A549 (cell line): ENCODE results near the gene PTRHD1. TPM values are rescaled to one million over a fixed set of nuclear protein-coding genes. Genes with fewer than 3 reads are reported as not detected.

Source experiments
- ATAC-seq, 2 experiments: fragments of 200-7000 bp in 1 of 2; fragments of >200 bp in 1 of 2; cut with Nextera tagmentation in 1 of 2; cut with Tn5 transposase in 1 of 2; 3 replicates each; pipeline versions ENCODE4 v1.8.0 to v1.9.1; 2018 to 2020; ENCODE audit warnings: mild to moderate bottlenecking in 1 of 2, moderate library complexity in 1 of 2
- CTCF ChIA-PET: fragments of 300-600 bp; sonication (Branson Sonifier 250); formaldehyde crosslinking; extraction: SDS; loops from one replicate; lab custom pipeline; 2021; ENCODE audit warnings: antibody characterized with exemption, inconsistent platforms; lab: Yijun Ruan, JAX
- POLR2A ChIA-PET: fragments of 350-600 bp; formaldehyde crosslinking; extraction: SDS; loops from one replicate; lab custom pipeline; 2021; ENCODE audit warnings: antibody characterized with exemption, inconsistent platforms; lab: Yijun Ruan, JAX
- DNase-seq, 2 experiments: peaks; one replicate each; pipeline versions ENCODE4 v3.0.0 to v3.0.0-alpha.2; 2011 to 2016; ENCODE audit warnings: low read depth in 1 of 2, low spot score in 1 of 2
- FAIRE-seq: peaks from 2 replicates; lab custom pipeline; 2011; peaks lifted over from hg19 to GRCh38; lab: Jason Lieb, UNC
- H3K27ac ChIP-seq, 2 experiments: fragments of >200 bp; sonication (Bioruptor Twin); formaldehyde crosslinking; 3 replicates each; pipeline ENCODE4 v1.5.1; 2016 to 2017
- H3K4me1 ChIP-seq: fragments of >200 bp; sonication (Bioruptor Twin); formaldehyde crosslinking; 3 replicates; pipeline ENCODE4 v1.6.1; 2016
- H3K4me2 ChIP-seq: fragments of >200 bp; sonication (Bioruptor Twin); formaldehyde crosslinking; 3 replicates; pipeline ENCODE4 v1.6.1; 2016
- H3K4me3 ChIP-seq: fragments of >200 bp; sonication (Bioruptor Twin); formaldehyde crosslinking; 3 replicates; pipeline ENCODE4 v1.5.1; 2016
- H3K9me3 ChIP-seq: fragments of >200 bp; sonication (Bioruptor Twin); formaldehyde crosslinking; 3 replicates; pipeline ENCODE4 v1.6.1; 2016
- BHLHE40 ChIP-seq: IDR thresholded peaks from 2 replicates; pipeline ENCODE4 v1.6.1; 2012; ENCODE audit warnings: low read depth, low read length, inconsistent platforms
- CBX8 ChIP-seq: fragments of 200-600 bp; sonication (generic); IDR thresholded peaks from 2 replicates; pipeline ENCODE4 v1.6.1; 2016
- CHD2 ChIP-seq: fragments of 150-350 bp; IDR thresholded peaks from 2 replicates; pipeline ENCODE4 v1.6.1; 2014; ENCODE audit warnings: low read length; ENCODE audit not compliant: partially characterized antibody
- EHF ChIP-seq: fragments of 250-450 bp; sonication (Bioruptor Pico); IDR thresholded peaks from 2 replicates; pipeline ENCODE4 v1.5.0; 2020; ENCODE audit warnings: mild to moderate bottlenecking
- EP300 ChIP-seq, 2 experiments: fragments of >200 bp; sonication (Bioruptor Twin); formaldehyde crosslinking; IDR thresholded peaks; 2 replicates in 1 of 2; 3 replicates in 1 of 2; pipeline ENCODE4 v1.6.1; 2016 to 2017
- HOXA7 ChIP-seq: fragments of 250-450 bp; sonication (Bioruptor Pico); IDR thresholded peaks from 2 replicates; pipeline ENCODE4 v1.5.0; 2020; ENCODE audit warnings: mild to moderate bottlenecking, moderate library complexity
- NPAS2 ChIP-seq: fragments of 250-450 bp; sonication (Bioruptor Pico); IDR thresholded peaks from 2 replicates; pipeline ENCODE4 v1.8.0; 2022; ENCODE audit warnings: mild to moderate bottlenecking, moderate library complexity, borderline replicate concordance
- PBX3 ChIP-seq: IDR thresholded peaks from 2 replicates; pipeline ENCODE4 v1.6.1; 2012
- RAD21 ChIP-seq, 2 experiments: fragments of >200 bp in 1 of 2; sonication (Bioruptor Twin) in 1 of 2; formaldehyde crosslinking in 1 of 2; IDR thresholded peaks in 1 of 2; conservative IDR thresholded peaks in 1 of 2; 2 replicates in 1 of 2; 3 replicates in 1 of 2; pipeline ENCODE4 v1.6.1; 2012 to 2018; ENCODE audit warnings: inconsistent platforms in 1 of 2
- RARB ChIP-seq: fragments of 250-450 bp; sonication (Bioruptor Pico); IDR thresholded peaks from 2 replicates; pipeline ENCODE4 v1.8.0; 2021; ENCODE audit warnings: mild to moderate bottlenecking, moderate library complexity
- RNF2 ChIP-seq: fragments of 200-600 bp; sonication (generic); IDR thresholded peaks from 2 replicates; pipeline ENCODE4 v1.6.1; 2016; ENCODE audit warnings: low read depth, mild to moderate bottlenecking, antibody characterized with exemption, moderate library complexity, borderline replicate concordance
- SMC3 ChIP-seq: fragments of >200 bp; sonication (Bioruptor Twin); formaldehyde crosslinking; IDR thresholded peaks from 3 replicates; pipeline ENCODE4 v1.6.1; 2018; ENCODE audit warnings: inconsistent platforms
- WGBS: methylation state at CpG from one replicate; pipeline ENCODE4 v1.1.6; 2017; ENCODE audit errors: missing lambda C conversion rate; 5-methylcytosine and 5-hydroxymethylcytosine counted together
- polyA plus RNA-seq, 4 experiments: library from polyadenylated mRNA; depleted of rRNA in 3 of 4; stranded (reverse); fragments of >200 nt; fragmentation: RNase III in 1 of 4; extraction: RNeasy Plus Mini Kit Qiagen cat#74134 plus additional on column Dnase treatment in 1 of 4; gene quantifications; 2 replicates in 3 of 4; 3 replicates in 1 of 4; pipeline ENCODE4 v1.2.3, GENCODE V29; 2011 to 2017
- TF ChIP-seq, protein P1 (sequence below): fragments of 450-650 bp; IDR thresholded peaks from 2 replicates; pipeline ENCODE4 v1.6.1; 2014; ENCODE audit warnings: antibody characterized with exemption
- TF ChIP-seq, protein P2 (sequence below): fragments of >200 bp; sonication (Bioruptor Twin); formaldehyde crosslinking; IDR thresholded peaks from 3 replicates; pipeline ENCODE4 v1.5.1; 2016
- TF ChIP-seq, protein P3 (sequence below): fragments of 250-450 bp; sonication (Bioruptor Pico); IDR thresholded peaks from 2 replicates; pipeline ENCODE4 v1.5.0; 2021; ENCODE audit warnings: mild to moderate bottlenecking, moderate library complexity, borderline replicate concordance
- TF ChIP-seq, protein P4 (sequence below): fragments of 200-600 bp; sonication (generic); IDR thresholded peaks from 2 replicates; pipeline ENCODE4 v1.6.1; 2016; ENCODE audit warnings: antibody characterized with exemption, mild to moderate bottlenecking, moderate library complexity

The PTRHD1 gene
- polyA plus RNA-seq, 2 of the 4 experiments (the other 2 are of a cell fraction), result 44.9 to 86.6 TPM

DNA sequence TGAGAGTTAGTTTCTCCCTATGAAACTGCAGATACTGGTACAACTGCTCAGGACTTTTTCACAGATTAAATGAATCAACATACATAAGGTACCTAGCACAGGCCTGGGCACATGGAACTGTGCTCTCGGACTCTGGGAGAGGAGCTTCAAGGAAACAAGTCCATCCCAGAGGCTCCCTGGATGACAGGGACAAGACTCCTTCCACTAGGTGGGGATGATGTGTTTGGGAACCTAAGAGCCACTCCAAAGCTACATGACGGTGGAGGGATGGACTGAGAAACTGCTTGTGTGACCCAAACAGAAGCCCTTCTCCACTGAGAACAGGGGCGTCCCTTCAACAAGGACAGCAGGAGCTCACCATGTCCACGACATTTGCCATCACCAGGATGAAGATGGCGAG lies 37.2 kb upstream of the PTRHD1 start:
- FAIRE-seq, result no peak
- TF ChIP-seq, protein P1, sequence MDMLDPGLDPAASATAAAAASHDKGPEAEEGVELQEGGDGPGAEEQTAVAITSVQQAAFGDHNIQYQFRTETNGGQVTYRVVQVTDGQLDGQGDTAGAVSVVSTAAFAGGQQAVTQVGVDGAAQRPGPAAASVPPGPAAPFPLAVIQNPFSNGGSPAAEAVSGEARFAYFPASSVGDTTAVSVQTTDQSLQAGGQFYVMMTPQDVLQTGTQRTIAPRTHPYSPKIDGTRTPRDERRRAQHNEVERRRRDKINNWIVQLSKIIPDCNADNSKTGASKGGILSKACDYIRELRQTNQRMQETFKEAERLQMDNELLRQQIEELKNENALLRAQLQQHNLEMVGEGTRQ, result no peak
- TF ChIP-seq, protein P2, sequence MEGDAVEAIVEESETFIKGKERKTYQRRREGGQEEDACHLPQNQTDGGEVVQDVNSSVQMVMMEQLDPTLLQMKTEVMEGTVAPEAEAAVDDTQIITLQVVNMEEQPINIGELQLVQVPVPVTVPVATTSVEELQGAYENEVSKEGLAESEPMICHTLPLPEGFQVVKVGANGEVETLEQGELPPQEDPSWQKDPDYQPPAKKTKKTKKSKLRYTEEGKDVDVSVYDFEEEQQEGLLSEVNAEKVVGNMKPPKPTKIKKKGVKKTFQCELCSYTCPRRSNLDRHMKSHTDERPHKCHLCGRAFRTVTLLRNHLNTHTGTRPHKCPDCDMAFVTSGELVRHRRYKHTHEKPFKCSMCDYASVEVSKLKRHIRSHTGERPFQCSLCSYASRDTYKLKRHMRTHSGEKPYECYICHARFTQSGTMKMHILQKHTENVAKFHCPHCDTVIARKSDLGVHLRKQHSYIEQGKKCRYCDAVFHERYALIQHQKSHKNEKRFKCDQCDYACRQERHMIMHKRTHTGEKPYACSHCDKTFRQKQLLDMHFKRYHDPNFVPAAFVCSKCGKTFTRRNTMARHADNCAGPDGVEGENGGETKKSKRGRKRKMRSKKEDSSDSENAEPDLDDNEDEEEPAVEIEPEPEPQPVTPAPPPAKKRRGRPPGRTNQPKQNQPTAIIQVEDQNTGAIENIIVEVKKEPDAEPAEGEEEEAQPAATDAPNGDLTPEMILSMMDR, result peak; percentile 23; the same call in 1 of the 3 replicates
- peak in 1 of 2 experiments; percentile 41; a peak in 3 of 5 replicates for TF ChIP-seq RAD21 (conservative IDR thresholded peaks at IDR 0.05 in 1 of 2, IDR thresholded peaks at IDR 0.05 in 1 of 2)
- TF ChIP-seq, all 56 proteins: peak for 2
- Histone ChIP-seq H3K27ac (no peak overlapping the region), H3K4me2 (no peak overlapping the region), H3K4me3 (no peak overlapping the region), H3K9me3 (no peaks in the 10 kb centered on the region), H3K4me1 (0 out of 3 replicates have a peak, but pooled peaks cover 2% of the 10 kb centered on the region)
- DNase-seq (peak in 1 of 2 experiments; percentile 64), ATAC-seq (no peak)
- ChIA-PET POLR2A (no interaction called here), CTCF (interaction anchor here (0.5 to 15.3 kb wide), 8 partner anchors 10 to 1442 kb away, joined by 3 to 252 read pairs (median 4); partner anchors contain the start of genes CENPO, PTRHD1 and TP53I3)
- WGBS, result 94% methylated on average over 5 of the region's 5 CpGs

- ChIA-PET POLR2A (interaction anchor here (1.3 kb wide), 1 partner anchor 36 kb away, joined by 8 read pairs; the partner anchor contains the start of genes CENPO and PTRHD1), CTCF (interaction anchor here (0.5 to 15.3 kb wide), 71 partner anchors 8 to 1004 kb away, joined by 3 to 252 read pairs (median 4); partner anchors contain the start of genes CENPO, ITSN2, PTRHD1 and TP53I3)
- Histone ChIP-seq H3K4me3 (no peak overlapping the region), H3K4me2 (no peak overlapping the region), H3K9me3 (no peaks in the 10 kb centered on the region), H3K27ac (no peak overlapping the region), H3K4me1 (0 out of 3 replicates have a peak, but pooled peaks cover 2% of the 10 kb centered on the region)
- FAIRE-seq (no peak), DNase-seq (no peak), ATAC-seq (no peak)
- no peak for TF ChIP-seq NPAS2
- TF ChIP-seq EP300 (IDR thresholded peaks at IDR 0.05), result no peak
- no peak for TF ChIP-seq RNF2
- TF ChIP-seq EHF (CRISPR knock-in tag), result no peak
- no peak for TF ChIP-seq CHD2
- TF ChIP-seq PBX3, result no peak
- no peak for TF ChIP-seq HOXA7 (CRISPR knock-in tag)
- whole genome bisulfite sequencing, result 84% methylated on average over 17 of the region's 17 CpGs
Measured at GRCh38 chr2:24828238-24828996, 35.2 kb upstream of the PTRHD1 start.

- Histone ChIP-seq H3K4me1 (0 out of 3 replicates have a peak, but pooled peaks cover 2% of the 10 kb centered on the region), H3K4me3 (no peak overlapping the region), H3K4me2 (no peak overlapping the region), H3K9me3 (no peaks in the 10 kb centered on the region), H3K27ac (peak overlapping the region in 1 of 2 experiments; percentile 1; a peak in 1 of 6 replicates)
- FAIRE-seq (peak; percentile 63), ATAC-seq (peak; percentile 84 to 91), DNase-seq (peak; percentile 90 to 95)
- WGBS, result 29% methylated on average over 23 of the region's 30 CpGs
- ChIA-PET CTCF (interaction anchor here (0.5 to 15.3 kb wide), 75 partner anchors 8 to 1003 kb away, joined by 3 to 252 read pairs (median 4); partner anchors contain the start of genes CENPO, ITSN2, PTRHD1 and TP53I3), POLR2A (interaction anchor here (0.6 to 1.3 kb wide), 2 partner anchors 11 to 35 kb away, joined by 8 read pairs; partner anchors contain the start of genes CENPO and PTRHD1)
- TF ChIP-seq SMC3, result peak; percentile 93
- no peak for TF ChIP-seq BHLHE40
- TF ChIP-seq CBX8, result no peak
- TF ChIP-seq RARB (CRISPR knock-in tag), result no peak
- TF ChIP-seq, protein P3, sequence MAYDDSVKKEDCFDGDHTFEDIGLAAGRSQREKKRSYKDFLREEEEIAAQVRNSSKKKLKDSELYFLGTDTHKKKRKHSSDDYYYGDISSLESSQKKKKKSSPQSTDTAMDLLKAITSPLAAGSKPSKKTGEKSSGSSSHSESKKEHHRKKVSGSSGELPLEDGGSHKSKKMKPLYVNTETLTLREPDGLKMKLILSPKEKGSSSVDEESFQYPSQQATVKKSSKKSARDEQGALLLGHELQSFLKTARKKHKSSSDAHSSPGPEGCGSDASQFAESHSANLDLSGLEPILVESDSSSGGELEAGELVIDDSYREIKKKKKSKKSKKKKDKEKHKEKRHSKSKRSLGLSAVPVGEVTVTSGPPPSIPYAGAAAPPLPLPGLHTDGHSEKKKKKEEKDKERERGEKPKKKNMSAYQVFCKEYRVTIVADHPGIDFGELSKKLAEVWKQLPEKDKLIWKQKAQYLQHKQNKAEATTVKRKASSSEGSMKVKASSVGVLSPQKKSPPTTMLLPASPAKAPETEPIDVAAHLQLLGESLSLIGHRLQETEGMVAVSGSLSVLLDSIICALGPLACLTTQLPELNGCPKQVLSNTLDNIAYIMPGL (CRISPR knock-in tag), result no peak
- TF ChIP-seq, protein P4, sequence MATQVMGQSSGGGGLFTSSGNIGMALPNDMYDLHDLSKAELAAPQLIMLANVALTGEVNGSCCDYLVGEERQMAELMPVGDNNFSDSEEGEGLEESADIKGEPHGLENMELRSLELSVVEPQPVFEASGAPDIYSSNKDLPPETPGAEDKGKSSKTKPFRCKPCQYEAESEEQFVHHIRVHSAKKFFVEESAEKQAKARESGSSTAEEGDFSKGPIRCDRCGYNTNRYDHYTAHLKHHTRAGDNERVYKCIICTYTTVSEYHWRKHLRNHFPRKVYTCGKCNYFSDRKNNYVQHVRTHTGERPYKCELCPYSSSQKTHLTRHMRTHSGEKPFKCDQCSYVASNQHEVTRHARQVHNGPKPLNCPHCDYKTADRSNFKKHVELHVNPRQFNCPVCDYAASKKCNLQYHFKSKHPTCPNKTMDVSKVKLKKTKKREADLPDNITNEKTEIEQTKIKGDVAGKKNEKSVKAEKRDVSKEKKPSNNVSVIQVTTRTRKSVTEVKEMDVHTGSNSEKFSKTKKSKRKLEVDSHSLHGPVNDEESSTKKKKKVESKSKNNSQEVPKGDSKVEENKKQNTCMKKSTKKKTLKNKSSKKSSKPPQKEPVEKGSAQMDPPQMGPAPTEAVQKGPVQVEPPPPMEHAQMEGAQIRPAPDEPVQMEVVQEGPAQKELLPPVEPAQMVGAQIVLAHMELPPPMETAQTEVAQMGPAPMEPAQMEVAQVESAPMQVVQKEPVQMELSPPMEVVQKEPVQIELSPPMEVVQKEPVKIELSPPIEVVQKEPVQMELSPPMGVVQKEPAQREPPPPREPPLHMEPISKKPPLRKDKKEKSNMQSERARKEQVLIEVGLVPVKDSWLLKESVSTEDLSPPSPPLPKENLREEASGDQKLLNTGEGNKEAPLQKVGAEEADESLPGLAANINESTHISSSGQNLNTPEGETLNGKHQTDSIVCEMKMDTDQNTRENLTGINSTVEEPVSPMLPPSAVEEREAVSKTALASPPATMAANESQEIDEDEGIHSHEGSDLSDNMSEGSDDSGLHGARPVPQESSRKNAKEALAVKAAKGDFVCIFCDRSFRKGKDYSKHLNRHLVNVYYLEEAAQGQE, result no peak
Measured at GRCh38 chr2:24827321-24828237, 34.4 kb upstream of the PTRHD1 start.
